NT2/D1 (cell line): ENCODE results near the gene TMEM51.
A peak's percentile ranks its signal among the peaks of the same experiment; 100 is the strongest.

ENCODE experiments used
- DNase-seq: peaks from one replicate; pipeline ENCODE4 v3.0.0-alpha.2; 2011; ENCODE audit warnings: low read depth, low spot score
- H3K27me3 ChIP-seq: 2 replicates; pipeline ENCODE4 v1.6.0; 2011; ENCODE audit warnings: mild to moderate bottlenecking; ENCODE audit not compliant: insufficient read length, insufficient read depth
- H3K36me3 ChIP-seq: 2 replicates; pipeline ENCODE4 v1.6.1; 2011; ENCODE audit warnings: mild to moderate bottlenecking, low read length, mixed read lengths; ENCODE audit not compliant: insufficient read depth, insufficient read length
- H3K4me1 ChIP-seq: 2 replicates; pipeline ENCODE4 v1.5.1; 2011; ENCODE audit not compliant: insufficient read depth, insufficient read length
- H3K4me3 ChIP-seq: 2 replicates; pipeline ENCODE4 v1.5.1; 2011; ENCODE audit warnings: low read depth; ENCODE audit not compliant: insufficient read length
- H3K9ac ChIP-seq: 2 replicates; pipeline ENCODE4 v1.6.0; 2011; ENCODE audit warnings: low read depth; ENCODE audit not compliant: insufficient read length
- H3K9me3 ChIP-seq: 2 replicates; pipeline ENCODE4 v1.5.1; 2011; ENCODE audit warnings: mild to moderate bottlenecking, low read length; ENCODE audit not compliant: insufficient read depth
- SUZ12 ChIP-seq: IDR thresholded peaks from 2 replicates; pipeline ENCODE4 v1.6.1; 2011; ENCODE audit not compliant: insufficient read length, insufficient read depth; ENCODE audit errors: extremely low read depth
- YY1 ChIP-seq: IDR thresholded peaks from 2 replicates; pipeline ENCODE4 v1.6.1; 2011; ENCODE audit not compliant: insufficient read length, insufficient read depth
- ZNF274 ChIP-seq: IDR thresholded peaks from 2 replicates; pipeline ENCODE4 v1.6.1; 2011; ENCODE audit warnings: mild to moderate bottlenecking, low read depth, low read length

Gene TMEM51

GRCh38 chr1:15205586-15206346, 52.2 kb downstream of the TMEM51 start:
- no peak overlapping the region for H3K4me3 ChIP-seq
- peaks cover 13% of the 10 kb centered on the region for H3K4me1 ChIP-seq
- DNase-seq: no peak
- TF ChIP-seq SUZ12 (no peak), ZNF274 (no peak), YY1 (no peak)
- H3K36me3 ChIP-seq: no peaks in the 10 kb centered on the region
- no peak overlapping the region for H3K9ac ChIP-seq
- H3K9me3 ChIP-seq: no peaks in the 10 kb centered on the region
- H3K27me3 ChIP-seq: no peaks in the 10 kb centered on the region

- Histone ChIP-seq H3K4me3 (peak overlapping the region; percentile 8), H3K36me3 (no peaks in the 10 kb centered on the region), H3K9me3 (no peaks in the 10 kb centered on the region), H3K27me3 (no peaks in the 10 kb centered on the region), H3K4me1 (peaks cover 12% of the 10 kb centered on the region), H3K9ac (no peak overlapping the region)
- no peak for DNase-seq
- TF ChIP-seq SUZ12 (no peak), ZNF274 (no peak), YY1 (no peak)
Observed at GRCh38 chr1:15206418-15207030, 53.0 kb downstream of the TMEM51 start.

GRCh38 chr1:15207031-15207828, 53.7 kb downstream of the TMEM51 start:
- no peaks in the 10 kb centered on the region for H3K36me3 ChIP-seq

GRCh38 chr1:15207829-15208429, 54.4 kb downstream of the TMEM51 start:
- Histone ChIP-seq H3K9me3 (no peaks in the 10 kb centered on the region), H3K4me3 (no peak overlapping the region), H3K36me3 (no peaks in the 10 kb centered on the region), H3K9ac (no peak overlapping the region), H3K4me1 (peaks cover 15% of the 10 kb centered on the region), H3K27me3 (no peaks in the 10 kb centered on the region)
- TF ChIP-seq YY1 (no peak), SUZ12 (no peak), ZNF274 (no peak)
- no peak for DNase-seq

More at GRCh38 chr1:15207031-15207828, 53.7 kb downstream of the TMEM51 start:
- Histone ChIP-seq H3K9ac (peak overlapping the region; percentile 51), H3K9me3 (no peaks in the 10 kb centered on the region), H3K4me1 (peaks cover 11% of the 10 kb centered on the region), H3K27me3 (no peaks in the 10 kb centered on the region), H3K4me3 (peak overlapping the region; percentile 8)
- TF ChIP-seq ZNF274 (no peak), SUZ12 (no peak), YY1 (no peak)
- DNase-seq: no peak

- Histone ChIP-seq H3K36me3 (peaks cover 5% of the 10 kb centered on the region), H3K4me1 (peaks cover 15% of the 10 kb centered on the region), H3K9me3 (no peaks in the 10 kb centered on the region), H3K9ac (no peak overlapping the region), H3K27me3 (no peaks in the 10 kb centered on the region), H3K4me3 (no peak overlapping the region)
- no peak for DNase-seq
- TF ChIP-seq YY1: no peak
- no peak for TF ChIP-seq SUZ12
- TF ChIP-seq ZNF274: no peak
Observed at GRCh38 chr1:15210651-15211375, 57.3 kb downstream of the TMEM51 start.

GRCh38 chr1:15211424-15211823, 57.9 kb downstream of the TMEM51 start:
- Histone ChIP-seq H3K4me3 (no peak overlapping the region), H3K9ac (no peak overlapping the region), H3K36me3 (peaks cover 5% of the 10 kb centered on the region), H3K27me3 (no peaks in the 10 kb centered on the region), H3K4me1 (peaks cover 12% of the 10 kb centered on the region), H3K9me3 (no peaks in the 10 kb centered on the region)
- DNase-seq: no peak
- TF ChIP-seq YY1: no peak
- no peak for TF ChIP-seq ZNF274
- TF ChIP-seq SUZ12: no peak
